HFFc6 (cell line): ENCODE results near the gene FAM20C. TPM values are rescaled to one million over a fixed set of nuclear protein-coding genes. Genes with fewer than 3 reads are reported as not detected.

Experiments used
- DNase-seq: peaks from one replicate; pipeline ENCODE4 v3.0.0-alpha.2; 2018
- H3K27ac Mint-ChIP-seq: 2 replicates; pipeline ENCODE4 v1.8.0; 2020; ENCODE audit warnings: mild to moderate bottlenecking, mixed read lengths
- H3K27me3 Mint-ChIP-seq: 2 replicates; pipeline ENCODE4 v1.8.0; 2021; ENCODE audit warnings: mild to moderate bottlenecking, moderate library complexity, mixed read lengths; ENCODE audit not compliant: insufficient read depth
- H3K36me3 Mint-ChIP-seq: 2 replicates; pipeline ENCODE4 v1.8.0; 2021; ENCODE audit warnings: low read depth, mixed read lengths
- H3K4me1 Mint-ChIP-seq: 2 replicates; pipeline ENCODE4 v1.8.0; 2020; ENCODE audit warnings: low read depth, mixed read lengths
- H3K4me3 Mint-ChIP-seq: 2 replicates; pipeline ENCODE4 v1.8.0; 2020; ENCODE audit warnings: mild to moderate bottlenecking, moderate library complexity, mixed read lengths
- H3K9me3 Mint-ChIP-seq: 2 replicates; pipeline ENCODE4 v1.8.0; 2020; ENCODE audit warnings: mild to moderate bottlenecking, mixed read lengths
- total RNA-seq, 6 experiments: library from RNA; stranded (reverse); fragmentation: NEBNext Ultra II Directional; extraction: Animal tissue kit (Norgen Biotek cat#: 25700); gene quantifications; 2 replicates in 1 of 6; 3 replicates in 5 of 6; pipeline ENCODE4 v1.2.3, GENCODE V29; 2021
- TF ChIP-seq, protein P1 (sequence below): fragments of 200-600 bp; sonication (generic); IDR thresholded peaks from 2 replicates; pipeline ENCODE4 v1.5.0; 2021; ENCODE audit warnings: antibody characterized with exemption, mild to moderate bottlenecking

Gene FAM20C
- total RNA-seq, 6 experiments from 2014 or later: 22.2 to 31.1 (median 23.2) TPM

GRCh38 chr7:247181-247580 is 54.8 kb downstream of the FAM20C start:
- DNase-seq: no peak
- Mint-ChIP-seq H3K36me3 (no peaks in the 10 kb centered on the region), H3K27ac (no peak overlapping the region), H3K4me1 (no peaks in the 10 kb centered on the region), H3K9me3 (no peaks in the 10 kb centered on the region), H3K27me3 (no peaks in the 10 kb centered on the region; the same call in 1 of the 2 replicates), H3K4me3 (no peak overlapping the region)
- TF ChIP-seq, protein P1, sequence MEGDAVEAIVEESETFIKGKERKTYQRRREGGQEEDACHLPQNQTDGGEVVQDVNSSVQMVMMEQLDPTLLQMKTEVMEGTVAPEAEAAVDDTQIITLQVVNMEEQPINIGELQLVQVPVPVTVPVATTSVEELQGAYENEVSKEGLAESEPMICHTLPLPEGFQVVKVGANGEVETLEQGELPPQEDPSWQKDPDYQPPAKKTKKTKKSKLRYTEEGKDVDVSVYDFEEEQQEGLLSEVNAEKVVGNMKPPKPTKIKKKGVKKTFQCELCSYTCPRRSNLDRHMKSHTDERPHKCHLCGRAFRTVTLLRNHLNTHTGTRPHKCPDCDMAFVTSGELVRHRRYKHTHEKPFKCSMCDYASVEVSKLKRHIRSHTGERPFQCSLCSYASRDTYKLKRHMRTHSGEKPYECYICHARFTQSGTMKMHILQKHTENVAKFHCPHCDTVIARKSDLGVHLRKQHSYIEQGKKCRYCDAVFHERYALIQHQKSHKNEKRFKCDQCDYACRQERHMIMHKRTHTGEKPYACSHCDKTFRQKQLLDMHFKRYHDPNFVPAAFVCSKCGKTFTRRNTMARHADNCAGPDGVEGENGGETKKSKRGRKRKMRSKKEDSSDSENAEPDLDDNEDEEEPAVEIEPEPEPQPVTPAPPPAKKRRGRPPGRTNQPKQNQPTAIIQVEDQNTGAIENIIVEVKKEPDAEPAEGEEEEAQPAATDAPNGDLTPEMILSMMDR: no peak

GRCh38 chr7:247636-248035 is 55.3 kb downstream of the FAM20C start:
- Mint-ChIP-seq H3K27me3 (no peaks in the 10 kb centered on the region; the same call in 1 of the 2 replicates), H3K4me1 (no peaks in the 10 kb centered on the region), H3K4me3 (no peak overlapping the region)

DNA sequence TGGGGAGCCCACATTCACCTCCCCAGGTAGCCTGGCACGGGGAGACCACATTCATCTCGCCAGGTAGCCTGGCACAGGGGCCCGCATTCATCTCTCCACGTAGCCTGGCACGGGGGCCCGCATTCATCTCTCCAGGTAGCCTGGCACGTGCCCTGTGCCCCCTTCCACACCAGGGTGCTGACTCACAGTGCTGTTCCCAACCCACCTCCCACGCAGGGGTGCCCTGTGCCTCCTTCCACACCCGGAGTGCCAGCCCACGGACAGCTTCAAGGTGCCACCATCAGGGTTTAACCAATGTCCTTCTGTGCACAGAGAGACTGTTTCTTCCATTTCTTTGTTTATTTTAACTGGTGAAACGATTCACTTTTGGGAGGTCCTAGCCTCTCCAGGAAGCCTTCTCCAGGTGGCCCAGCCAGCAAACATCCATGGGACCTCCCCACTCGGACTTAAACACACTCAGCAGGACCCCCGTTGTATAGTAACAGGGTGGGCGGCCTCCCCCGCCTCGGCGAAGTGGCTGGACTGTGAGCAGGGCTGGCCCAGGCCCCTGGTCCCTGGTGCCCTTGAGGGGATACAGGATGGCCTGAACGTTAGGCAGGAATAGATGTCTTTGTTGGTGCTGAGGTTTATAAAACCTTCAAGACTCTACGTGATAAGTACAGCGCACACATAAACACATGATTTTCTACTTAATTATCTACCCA is 56.5 kb downstream of the FAM20C start:
- no peak for DNase-seq
- Mint-ChIP-seq H3K4me3 (no peak overlapping the region), H3K9me3 (no peaks in the 10 kb centered on the region), H3K4me1 (no peaks in the 10 kb centered on the region), H3K27me3 (no peaks in the 10 kb centered on the region; the same call in 1 of the 2 replicates), H3K36me3 (no peaks in the 10 kb centered on the region), H3K27ac (no peak overlapping the region)
- TF ChIP-seq, protein P1: no peak

More at GRCh38 chr7:247636-248035, 55.3 kb downstream of the FAM20C start:
- Mint-ChIP-seq H3K27ac (no peak overlapping the region), H3K9me3 (no peaks in the 10 kb centered on the region), H3K36me3 (no peaks in the 10 kb centered on the region)
- no peak for DNase-seq
- TF ChIP-seq, protein P1: no peak

DNA sequence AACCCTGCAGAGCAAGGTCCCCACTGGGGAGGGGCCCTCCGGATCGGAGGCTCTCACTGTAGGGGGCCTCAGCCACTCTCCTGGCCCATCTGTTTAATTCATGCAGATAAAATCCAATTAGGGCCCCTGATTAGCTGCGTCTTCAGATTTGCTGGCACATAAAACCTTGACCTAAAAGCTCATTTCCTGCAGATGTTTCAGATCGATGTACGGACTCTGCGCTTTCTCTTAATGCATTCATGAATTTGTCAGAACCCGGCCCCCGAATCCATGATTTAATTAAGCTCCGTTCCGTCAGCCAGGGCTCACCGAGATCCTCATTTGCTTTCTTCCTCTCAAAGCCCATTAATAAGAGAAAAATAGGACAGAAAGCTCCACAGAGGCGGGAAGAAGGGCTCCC is 57.6 kb downstream of the FAM20C start:
- no peak overlapping the region for H3K27ac Mint-ChIP-seq
- no peak overlapping the region for H3K4me3 Mint-ChIP-seq
- TF ChIP-seq, protein P1: no peak
- no peaks in the 10 kb centered on the region; the same call in 1 of the 2 replicates for H3K9me3 Mint-ChIP-seq
- H3K27me3 Mint-ChIP-seq: peaks cover 3% of the 10 kb centered on the region
- no peaks in the 10 kb centered on the region for H3K4me1 Mint-ChIP-seq
- H3K36me3 Mint-ChIP-seq: peaks cover 5% of the 10 kb centered on the region
- no peak for DNase-seq

- Mint-ChIP-seq H3K27me3 (peaks cover 4% of the 10 kb centered on the region), H3K4me1 (no peaks in the 10 kb centered on the region), H3K9me3 (no peaks in the 10 kb centered on the region; the same call in 1 of the 2 replicates), H3K4me3 (no peak overlapping the region), H3K36me3 (peaks cover 11% of the 10 kb centered on the region), H3K27ac (no peak overlapping the region)
- no peak for DNase-seq
- TF ChIP-seq, protein P1: no peak
These were observed 58.2 kb downstream of the FAM20C start for GRCh38 chr7:250523-250922.
